Ovary (tissue), 3 donors: ENCODE data around the gene STXBP2.

Experiments
- CTCF ChIP-seq, 3 donors: fragments of 450-650 bp in 2 of 3; fragments of 200-600 bp in 1 of 3; IDR thresholded peaks; one replicate each; pipeline versions ENCODE4 v1.5.1 to v1.8.0; 2016 to 2022; ENCODE audit warnings: antibody characterized with exemption in 3 of 3, mild to moderate bottlenecking in 1 of 3
- POLR2A ChIP-seq: fragments of 450-650 bp; IDR thresholded peaks from one replicate; pipeline ENCODE4 v1.6.1; 2017; ENCODE audit warnings: antibody characterized with exemption, mild to moderate bottlenecking, moderate library complexity
- donor health status: DM: no; HTN: no; CAD: no.

DNA sequence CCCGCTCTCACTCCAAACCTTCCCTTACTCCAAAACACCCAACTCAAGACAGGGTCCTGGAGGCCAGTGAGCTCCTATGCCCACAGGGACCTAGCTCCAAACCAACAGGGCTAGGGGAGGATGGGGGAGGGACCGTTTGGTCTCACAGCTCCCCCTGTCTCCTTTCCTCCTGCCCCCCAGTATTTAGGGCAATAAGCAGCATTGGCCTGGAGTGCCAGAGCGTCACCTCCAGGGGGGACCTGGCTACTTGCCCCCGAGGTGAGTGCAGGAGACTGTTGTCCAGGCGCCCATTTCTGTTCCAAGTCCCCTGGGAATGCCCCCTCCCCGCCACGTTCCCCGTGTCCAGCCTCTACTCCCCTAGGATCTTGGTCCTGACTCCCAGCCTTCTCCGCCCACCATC is 32.7 kb downstream of the STXBP2 start:
- no peak for TF ChIP-seq CTCF (IDR thresholded peaks at IDR 0.05)
- TF ChIP-seq POLR2A = no peak
